SK-N-MC (cell line): ENCODE measurements around the gene HIF1A.

ENCODE experiments used
- EZH2 ChIP-seq: fragments of 200-600 bp; sonication (generic); IDR thresholded peaks from one replicate; pipeline ENCODE4 v1.6.1; 2017; ENCODE audit warnings: antibody characterized with exemption
- FOXP2 ChIP-seq: optimal IDR thresholded peaks from 2 replicates; pipeline ENCODE3; 2011; ENCODE audit warnings: mild to moderate bottlenecking, moderate library complexity; ENCODE audit not compliant: insufficient read depth; ENCODE audit errors: extremely low read length, control extremely low read depth
- POLR2AphosphoS5 ChIP-seq: IDR thresholded peaks from 2 replicates; pipeline ENCODE4 v1.6.1; 2012; ENCODE audit warnings: mild to moderate bottlenecking, low read depth, low read length, borderline replicate concordance

DNA sequence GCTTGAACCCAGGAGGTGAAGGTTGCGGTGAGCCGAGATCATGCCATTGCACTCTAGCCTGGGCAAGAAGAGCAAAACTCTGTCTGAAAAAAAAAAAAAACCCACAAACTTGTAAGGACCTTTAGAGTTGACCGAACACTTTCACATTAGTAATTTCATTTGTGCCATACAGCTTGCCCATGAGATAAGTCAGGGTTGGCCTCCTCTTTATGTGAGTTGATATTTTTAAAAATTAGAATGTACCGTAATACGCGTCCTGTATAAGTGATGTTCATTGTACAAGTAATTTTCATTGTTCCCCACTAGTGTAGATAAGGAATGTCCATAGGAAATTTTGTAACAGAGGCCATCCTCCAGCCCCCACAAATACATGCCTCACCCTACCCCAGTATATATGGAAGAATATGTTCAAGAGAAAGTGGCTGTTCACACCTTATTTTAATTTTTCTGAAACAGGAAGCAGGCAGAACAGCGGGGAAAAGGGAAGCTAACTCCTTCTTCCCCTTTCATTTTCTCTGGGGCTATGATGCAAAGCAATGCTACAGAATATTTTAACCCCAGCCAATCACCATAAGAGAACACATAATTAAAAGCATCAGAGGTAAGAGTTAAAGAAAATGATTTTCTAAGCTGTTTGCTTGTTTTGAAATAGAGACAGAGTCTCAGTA is 31.9 kb upstream of the HIF1A start:
- TF ChIP-seq POLR2AphosphoS5, result no peak
- TF ChIP-seq EZH2, result no peak
- TF ChIP-seq FOXP2, result no peak
